HG03095 (cell line): Measurements from ENCODE around the gene UBR2.
A peak's percentile ranks its signal among the peaks of the same experiment; 100 is the strongest.
"Not testable (repeated sequence)": the region's sequence is repeated elsewhere in the genome, so short reads cannot be mapped to it uniquely, and the experiment has no call there.

ENCODE experiments used
- ATAC-seq: cut with Tn5 transposase; IDR thresholded peaks from one replicate; pipeline ENCODE4 v1.9.1; 2021; ENCODE audit warnings: moderate library complexity; ENCODE audit not compliant: unreplicated experiment

UBR2 gene

DNA sequence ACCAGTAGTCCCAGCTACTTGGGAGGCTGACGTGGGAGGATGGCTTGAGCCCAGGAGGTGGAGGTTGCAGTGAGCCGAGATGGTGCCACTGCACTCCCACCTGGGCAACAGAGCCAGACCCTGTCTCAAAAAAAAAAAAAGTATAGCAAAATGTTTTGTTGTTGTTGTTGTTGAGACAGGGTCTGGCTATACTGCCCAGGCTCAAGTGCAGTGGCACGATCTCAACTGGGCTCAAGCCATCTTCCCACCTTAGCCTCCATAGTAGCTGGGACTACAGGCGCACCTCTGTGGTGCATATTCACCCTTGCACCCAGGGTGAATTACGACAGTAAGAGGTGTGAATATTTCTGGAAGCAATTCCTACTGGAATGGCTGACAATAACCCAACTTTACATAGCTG, 11.4 kb upstream of the UBR2 start:
- no peak for ATAC-seq

DNA sequence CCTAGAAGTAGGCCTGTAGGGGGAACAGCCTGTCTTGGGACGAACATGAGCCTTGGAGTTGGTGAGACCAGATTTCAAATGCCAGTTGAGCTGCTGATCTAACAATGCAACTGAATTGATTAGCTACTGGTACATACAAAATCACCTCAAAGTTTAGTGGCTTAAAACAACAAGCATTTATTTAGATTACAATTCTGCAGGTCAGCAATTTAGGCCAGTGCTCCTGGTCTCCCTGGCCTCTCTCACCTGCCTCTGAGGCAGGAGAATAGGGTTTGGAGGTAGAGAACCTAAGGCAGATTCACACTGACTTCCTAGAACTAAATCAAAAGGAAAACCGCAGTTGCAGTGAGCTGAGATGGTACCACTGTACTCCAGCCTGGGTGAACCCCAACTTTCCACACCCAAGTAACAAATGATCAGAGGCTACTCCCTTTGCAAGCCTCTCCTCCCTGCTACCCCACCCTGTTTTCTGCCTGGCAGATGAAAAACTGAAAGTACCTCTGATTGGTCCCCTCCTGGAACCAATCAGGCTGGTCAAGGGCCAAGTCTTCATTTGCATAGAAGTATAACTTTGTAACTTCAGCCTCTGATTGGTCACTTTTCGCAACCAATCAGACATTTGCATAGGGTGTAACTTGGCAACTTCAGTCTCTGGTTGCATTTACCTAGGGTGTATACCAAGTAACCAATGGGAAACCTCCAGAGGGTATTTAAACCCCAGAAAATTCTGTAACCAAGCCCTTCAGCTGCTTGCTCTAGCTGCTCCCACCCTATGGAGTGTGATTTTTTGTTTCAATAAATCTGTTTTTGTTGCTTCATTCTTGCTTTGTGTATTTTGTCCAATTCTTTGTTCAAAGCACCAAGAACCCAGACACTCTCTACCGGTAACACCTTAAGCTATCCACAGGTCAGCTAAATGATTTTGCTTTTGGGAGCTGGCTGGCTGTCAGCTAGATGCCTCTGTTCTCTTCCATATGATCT, 8.1 kb upstream of the UBR2 start:
- ATAC-seq = no peak

DNA sequence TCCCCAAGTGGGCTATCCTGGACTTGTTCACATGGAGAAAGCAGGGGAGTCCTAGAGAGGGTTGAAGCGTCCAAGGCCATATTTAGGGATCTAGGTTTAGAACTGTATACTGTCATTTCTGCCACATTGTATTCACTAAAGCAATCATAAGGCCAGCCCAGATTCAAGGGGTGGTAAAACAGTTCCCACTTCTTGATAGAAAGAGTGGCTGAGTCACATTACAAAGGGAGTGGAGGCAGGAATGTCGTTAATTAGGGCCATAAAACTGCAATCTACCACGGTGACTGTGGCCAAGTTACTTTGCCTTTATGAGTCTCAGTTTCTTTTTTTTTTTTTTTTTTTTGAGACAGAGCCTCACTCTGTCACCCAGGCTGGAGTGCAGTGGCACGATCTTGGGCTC, 7.4 kb upstream of the UBR2 start:
- no peak for ATAC-seq

DNA sequence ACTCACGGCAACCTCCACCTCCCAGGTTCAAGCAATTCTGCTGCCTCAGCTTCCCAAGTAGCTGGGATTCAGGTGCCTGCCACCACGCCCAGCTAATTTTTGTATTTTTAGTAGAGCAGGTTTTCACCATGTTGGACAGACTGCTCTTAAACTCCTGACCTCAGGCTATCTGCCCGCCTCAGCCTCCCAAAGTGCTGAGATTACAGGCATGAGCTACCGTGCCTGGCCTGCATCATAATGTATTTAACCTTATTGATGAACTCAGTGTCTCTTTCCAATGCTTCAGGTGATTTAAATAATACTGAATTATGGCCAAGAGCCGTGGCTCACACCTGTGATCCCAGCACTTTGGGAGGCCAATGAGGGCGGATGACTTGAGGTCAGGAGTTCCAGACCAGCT, 4.6 kb upstream of the UBR2 start:
- ATAC-seq = not testable (repeated sequence)

DNA sequence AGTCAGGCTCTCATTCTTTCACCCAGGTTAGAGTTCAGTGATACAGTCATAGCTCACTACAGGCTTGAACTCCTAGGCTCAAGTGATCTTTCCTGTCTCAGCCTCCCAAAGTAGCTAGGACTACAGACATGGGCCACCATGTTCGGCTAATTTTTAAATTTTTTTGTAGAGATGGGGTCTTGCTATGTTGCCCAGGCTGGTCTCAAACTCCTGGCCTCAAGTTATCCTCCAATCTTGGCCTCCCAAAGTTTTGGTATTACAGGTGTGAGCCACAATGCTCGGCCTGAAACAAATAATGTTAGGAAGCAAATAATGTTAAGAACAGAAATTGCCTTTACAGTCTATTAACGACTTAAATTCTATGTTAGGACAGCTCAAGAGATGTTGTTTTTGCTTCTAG, 1.8 kb upstream of the UBR2 start:
- no peak for ATAC-seq

DNA sequence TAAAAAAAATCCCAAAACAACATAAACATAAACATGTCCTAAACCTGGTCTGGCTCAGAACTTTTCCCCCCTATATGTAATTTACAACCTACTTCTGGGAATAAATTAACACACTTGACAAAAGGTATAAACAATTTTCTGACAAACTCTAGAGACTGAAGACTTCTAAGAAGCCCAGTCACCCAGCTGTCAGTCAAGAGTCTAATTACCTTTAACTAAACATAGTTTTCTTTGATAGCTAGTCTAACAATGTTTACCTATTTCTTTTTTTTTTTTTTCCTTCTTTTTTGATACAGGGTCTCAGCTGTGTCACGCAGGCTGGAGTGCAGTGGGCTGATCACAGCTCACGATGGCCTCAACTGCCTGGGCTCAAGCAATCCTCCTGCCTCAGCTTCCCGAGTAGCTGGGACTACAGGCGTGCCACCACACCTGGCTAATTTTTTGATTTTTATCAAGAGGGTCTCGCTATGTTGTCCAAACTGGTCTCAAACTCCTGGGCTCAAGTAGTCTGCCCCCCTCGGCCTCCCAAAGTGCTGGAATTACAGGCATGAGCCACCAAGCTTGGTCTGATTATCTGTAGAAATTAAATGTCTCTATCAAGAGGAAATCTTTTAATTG, 932 bp upstream of the UBR2 start:
- no peak for ATAC-seq

DNA sequence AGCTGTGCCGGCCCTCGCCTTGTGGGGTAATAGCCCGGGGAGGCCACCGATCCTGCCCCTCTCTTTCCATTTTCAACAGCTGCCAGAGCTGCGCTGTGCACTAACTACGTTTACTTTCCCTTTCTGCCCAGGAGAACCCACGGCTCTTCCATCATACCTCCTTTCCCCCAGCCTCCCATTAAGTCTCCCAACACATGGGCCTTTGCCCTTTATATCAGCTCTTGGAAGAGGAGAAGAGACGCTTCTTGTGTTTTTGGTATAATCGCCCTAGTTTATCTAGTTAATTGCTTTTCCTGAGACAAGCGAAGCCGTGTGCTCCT, 637 bp downstream of the UBR2 start:
- peak; percentile 13 for ATAC-seq

DNA sequence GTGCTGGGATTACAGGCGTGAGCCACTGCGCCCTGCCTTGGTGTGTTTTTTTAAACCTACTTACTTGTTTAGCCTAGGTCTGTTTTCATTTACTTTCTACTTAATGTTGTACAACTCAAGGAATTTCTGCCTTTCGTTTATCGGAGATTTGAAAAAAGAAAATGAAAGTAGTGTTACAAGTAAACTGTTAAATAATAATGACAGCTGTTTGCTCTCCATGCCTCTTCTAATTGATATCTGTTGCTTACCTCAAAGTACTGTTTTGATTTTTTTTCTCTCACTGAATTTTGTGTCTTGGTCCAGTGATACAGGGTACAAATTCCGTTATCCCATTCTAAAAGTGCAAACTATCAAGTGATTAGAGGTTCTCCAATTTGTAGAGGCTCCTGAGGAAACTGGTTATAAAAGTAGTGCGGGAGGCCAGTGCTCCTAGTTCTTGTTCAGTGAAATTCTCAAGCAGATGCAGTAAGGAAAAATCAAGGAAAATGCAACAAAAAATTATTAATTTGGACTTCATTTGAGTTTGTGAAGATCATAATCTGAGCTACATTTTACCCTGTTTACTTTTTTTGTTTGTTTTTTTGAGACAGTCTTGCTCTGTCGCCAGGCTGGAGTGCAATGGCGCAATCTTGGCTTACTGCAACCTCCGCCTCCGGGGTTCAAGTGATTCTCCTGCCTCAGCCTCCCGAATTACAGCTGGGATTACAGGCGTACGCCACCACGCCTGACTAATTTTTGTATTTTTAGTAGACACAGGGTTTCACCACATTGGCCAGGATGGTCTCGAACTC, 2.2 kb downstream of the UBR2 start:
- ATAC-seq = no peak

DNA sequence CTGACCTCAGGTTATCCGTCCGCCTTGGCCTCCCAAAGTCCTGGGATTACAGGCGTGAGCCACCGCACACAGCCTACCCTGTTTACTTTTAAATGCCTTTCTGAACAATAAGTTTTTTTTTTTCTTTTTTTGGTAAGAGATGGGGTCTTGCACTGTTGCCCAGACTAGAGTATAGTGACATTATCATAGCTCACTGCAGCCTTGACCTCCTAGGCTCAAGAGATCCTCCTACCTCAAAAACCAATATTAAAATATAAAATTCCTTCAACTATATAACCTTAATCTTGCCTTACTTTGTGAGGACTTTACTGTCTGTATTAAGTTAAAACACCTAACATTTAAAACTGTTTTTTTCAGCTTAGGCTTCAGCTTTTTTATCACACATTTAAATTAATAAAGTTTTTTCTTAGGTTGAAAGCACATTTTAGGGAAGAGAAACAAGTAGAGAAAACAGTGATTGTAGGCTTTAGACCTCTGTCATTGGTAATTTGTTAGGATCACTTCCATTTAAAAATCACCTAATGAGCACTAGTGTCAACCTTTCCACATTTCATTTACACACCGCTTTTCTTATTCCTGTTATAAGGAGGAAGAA, 2.9 kb downstream of the UBR2 start:
- ATAC-seq = no peak

DNA sequence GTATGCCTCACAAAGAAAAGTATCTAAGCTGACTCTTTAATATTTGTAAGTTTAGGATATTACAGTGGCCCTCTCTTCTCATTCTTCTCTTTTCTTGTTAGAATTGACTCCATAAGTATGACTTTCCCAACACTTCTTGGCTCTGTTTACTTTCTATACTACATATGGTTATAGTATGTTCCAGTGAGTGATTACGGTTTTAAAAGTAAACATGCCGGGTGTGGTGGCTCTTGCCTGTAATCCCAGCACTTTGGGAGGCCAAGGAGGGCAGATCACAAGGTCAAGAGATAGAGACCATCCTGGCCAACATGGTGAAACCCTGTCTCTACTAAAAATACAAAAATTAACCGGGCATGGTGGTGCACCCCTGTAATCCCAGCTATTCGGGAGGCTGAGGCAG, 3.4 kb downstream of the UBR2 start:
- ATAC-seq = not testable (repeated sequence)

DNA sequence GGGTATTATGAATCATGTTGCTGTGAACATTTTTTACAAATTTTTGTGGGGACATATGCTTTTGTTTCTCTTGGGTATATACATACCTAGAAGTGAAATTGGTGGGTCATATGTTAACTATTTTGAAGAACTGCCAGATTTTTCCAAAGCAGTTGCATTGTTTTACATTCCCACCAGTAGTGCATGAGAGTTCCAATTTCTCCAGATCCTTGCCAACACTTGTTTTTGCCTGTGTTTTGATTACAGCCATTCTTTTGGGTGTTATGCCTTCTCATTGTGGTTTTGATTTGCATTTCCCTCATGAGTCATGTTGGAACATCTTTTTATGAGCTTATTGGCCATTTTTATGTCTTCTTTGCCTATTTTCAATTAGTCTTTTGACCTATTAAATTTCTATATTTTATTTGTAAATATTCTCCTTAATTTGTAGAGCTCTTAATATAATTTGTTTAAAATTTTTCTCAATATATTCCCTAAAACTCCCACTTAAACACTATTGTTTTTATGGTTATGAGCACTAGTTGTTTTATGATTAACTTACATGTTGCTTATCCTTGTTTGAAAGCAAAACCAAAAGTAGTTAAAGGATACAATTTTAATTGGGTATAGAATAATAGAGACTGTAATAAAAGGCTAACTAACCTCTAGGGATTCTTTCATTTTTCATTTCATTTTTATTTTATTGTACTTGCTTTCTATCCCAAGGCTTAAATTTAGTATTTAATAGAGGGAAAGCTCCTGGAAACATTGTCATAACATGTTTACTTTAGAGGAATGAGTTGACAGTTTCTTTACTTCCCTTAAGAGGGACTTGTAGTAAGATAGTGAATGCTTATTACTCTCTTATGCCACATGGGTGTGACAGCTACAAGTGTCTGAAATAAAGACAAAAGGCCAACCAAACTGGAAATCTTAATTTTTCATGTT, 5.5 kb downstream of the UBR2 start:
- no peak for ATAC-seq

DNA sequence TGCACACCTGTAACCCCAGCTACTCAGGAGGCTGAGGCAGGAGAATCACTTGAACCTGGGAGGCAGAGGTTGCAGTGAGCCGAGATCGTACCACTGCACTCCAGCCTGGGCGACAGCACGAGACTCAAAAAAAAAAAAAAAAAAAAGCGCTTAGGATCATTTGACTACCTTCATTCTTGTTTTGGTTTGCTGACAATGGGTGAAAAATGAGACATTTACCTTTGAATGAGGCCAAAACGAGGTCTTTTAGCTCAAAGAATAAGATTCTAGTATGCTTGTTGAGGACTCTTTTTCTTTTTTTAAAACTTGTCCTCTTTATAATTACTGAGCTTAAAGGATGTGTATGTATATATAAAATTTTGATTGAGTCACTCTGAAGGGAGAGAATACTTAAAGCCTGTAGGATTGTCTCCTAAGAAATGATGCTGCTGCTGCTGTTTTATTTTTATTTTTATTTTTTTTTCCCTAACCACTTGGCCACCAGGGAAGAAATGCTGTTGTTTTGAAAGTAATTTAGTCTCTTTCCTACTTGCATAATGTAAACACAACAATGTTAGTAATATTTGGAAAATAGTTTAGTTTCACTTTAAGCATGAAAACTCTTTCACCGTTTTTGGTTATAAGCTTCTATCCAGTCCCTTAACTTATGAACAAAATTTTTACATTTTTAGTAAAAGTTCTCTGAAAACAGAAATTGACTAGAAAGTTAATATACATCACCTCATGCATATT, 7.9 kb downstream of the UBR2 start:
- ATAC-seq = peak; percentile 20

DNA sequence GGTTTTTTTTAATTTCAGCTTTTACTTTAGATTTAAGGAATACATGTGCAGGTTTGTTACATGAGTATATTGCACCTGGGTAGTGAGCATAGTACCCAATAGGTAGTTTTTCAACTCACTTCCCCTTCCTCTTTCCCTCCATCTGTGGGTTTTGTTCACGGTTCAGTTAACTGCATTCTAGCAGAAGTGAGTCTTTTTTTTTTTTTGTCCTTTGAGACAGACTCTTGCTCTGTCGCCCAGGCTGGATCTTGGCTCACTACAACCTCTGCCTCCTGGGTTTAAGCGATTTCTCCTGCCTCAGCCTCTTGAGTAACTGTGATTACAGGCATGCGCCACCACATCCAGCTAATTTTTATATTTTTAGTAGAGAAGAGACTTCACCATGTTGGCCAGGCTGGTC, 8.7 kb downstream of the UBR2 start:
- ATAC-seq = peak; percentile 85

DNA sequence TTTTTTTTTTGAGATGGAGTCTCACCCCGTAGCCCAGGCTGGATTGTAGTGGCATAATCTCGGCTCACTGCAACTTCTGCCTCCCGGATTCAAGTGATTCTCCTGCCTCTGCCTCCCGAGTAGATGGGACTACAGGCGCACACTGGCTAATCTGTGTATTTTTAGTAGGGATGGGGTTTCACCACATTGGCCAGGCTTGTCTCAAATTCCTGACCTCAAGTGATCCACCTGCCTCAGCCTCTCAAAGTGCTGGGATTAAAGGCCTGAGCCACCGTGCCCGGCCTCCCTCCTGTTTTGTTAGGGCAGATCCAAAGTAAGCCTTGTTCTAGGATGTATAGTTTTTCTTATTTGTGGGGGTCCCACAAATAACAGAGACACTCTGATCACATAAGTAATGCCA, 12.7 kb downstream of the UBR2 start:
- not testable (repeated sequence) for ATAC-seq

DNA sequence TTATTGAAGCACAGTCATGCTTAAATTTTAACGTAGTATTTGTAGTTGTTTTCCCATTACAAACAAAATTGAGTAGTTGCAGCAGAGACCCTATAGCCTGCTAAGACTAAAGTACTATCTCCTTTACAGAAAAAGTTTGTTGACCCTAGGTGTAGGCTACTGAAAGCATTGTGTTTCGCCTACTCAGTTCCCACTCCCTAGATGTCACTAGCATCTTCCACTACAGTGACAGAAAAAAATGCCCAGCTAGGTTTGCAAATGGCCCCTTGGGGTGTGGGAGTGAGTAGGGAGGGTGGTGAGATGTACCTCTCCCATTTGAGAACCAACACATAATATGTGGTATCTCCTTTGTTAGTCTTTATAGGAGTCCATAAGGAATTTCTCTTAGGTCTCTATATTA, 34.5 kb downstream of the UBR2 start:
- no peak for ATAC-seq

DNA sequence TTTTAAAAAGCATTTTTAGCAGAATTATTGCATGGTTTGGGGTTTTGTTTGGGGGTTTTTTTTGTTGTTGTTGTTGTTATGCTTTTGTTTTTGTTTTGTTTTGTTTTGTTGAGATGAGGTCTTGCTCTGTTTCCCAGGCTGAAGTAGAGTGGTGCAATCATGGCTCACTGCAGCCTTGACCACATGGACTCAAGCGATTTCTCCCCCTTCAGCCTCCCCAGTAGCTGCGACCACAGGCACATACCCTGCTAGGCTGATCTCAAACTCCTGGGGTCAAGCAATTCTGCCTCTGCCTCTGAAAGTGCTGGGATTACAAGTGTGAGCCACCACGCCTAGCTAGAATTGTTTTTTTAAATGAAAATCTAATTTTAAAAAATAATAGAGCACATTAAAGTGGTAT, 35.7 kb downstream of the UBR2 start:
- ATAC-seq = no peak

DNA sequence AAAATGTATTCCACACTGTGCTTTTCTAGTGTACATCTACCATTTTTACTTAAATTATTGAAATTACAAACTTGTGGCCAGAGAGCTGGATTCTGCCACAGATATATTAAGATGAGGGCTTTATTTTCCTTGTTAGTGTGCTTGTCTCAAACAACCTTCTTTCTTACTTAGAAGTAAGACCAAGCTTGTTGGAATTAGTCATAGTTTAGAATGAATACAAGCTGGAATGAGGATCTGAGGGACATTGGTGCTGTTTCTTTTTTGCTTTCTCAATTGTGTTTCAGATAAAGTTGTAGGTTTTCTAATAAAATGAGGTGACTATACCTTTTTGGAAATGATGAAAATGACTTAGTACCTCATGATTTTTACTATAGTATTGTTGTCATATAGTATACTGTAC, 40.3 kb downstream of the UBR2 start:
- ATAC-seq = no peak

DNA sequence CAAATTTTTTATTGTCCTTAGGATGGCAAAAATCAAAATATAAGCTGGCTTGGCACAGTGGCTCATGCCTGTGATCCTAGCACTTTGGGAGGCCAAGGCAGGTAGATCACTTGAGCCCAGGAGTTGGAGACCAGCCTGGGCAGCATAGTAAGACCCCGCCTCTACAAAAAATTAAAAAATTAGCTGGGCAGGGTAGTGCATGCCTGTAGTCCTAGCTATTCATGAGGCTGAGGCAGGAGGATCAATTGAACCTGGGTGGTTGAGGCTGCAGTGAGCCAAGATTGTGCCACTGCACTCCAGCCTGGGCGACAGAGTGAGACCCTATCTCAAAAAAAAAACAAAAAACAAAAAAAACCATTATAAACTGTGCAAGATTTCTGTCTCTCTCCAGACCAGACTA, 40.9 kb downstream of the UBR2 start:
- not testable (repeated sequence) for ATAC-seq

DNA sequence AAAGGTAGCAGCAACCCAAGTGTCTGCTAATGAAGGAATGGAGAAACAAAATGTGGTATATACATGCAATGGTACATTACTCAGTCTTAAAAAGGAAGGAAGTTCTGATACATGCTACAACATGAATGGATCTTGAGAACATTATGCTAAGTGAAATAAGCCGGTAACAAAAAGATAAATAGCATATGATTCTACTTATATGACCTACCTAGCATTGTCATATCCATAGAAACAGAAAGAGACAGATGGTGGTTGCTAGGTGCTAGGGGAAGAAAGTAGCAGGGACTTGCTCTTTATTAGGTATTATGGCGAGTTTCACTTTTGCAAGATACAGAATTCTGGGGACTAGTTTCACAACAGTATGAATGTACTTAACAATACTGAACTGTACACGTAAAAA, 46.6 kb downstream of the UBR2 start:
- ATAC-seq = no peak

DNA sequence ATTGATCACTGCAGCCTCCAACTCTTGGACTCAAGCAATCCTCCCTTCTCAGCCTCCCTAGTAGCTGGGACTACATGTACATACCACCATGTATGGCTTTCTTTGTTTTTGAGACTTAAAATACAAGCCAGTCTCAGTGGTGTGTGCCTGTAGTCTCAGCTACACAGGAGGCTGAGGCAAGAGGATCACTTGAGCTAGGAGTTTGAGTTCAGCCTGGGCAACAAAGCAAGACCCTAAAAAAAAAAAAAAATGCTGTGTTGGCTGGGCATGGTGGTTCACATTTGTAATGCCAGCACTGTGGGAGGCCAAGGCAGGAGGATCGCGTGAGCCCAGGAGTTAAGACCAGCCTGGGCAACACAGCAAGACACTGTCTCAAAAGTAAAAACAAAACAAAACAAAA, 51.7 kb downstream of the UBR2 start:
- no peak for ATAC-seq
